Neural progenitor cell (in vitro differentiated cells): ENCODE results near the gene DLGAP5. TPM values are rescaled to one million over a fixed set of nuclear protein-coding genes. Genes with fewer than 3 reads are reported as not detected.
A peak's percentile ranks its signal among the peaks of the same experiment; 100 is the strongest.

Source experiments
- DNase-seq: peaks from one replicate; pipeline ENCODE4 v3.0.0-alpha.2; 2016; ENCODE audit warnings: low spot score
- H2AFZ ChIP-seq: fragments of 200-600 bp; sonication (generic); replicated peaks from 2 replicates; pipeline ENCODE4 v1.6.1; 2016; ENCODE audit warnings: antibody characterized with exemption
- H3F3A ChIP-seq: fragments of 200-600 bp; sonication (generic); 2 replicates; pipeline ENCODE4 v1.6.1; 2016; ENCODE audit warnings: antibody characterized with exemption, low read depth
- H3K27ac ChIP-seq: fragments of 200-600 bp; sonication (generic); 2 replicates; pipeline ENCODE4 v1.5.1; 2016; ENCODE audit warnings: mild to moderate bottlenecking
- H3K27me3 ChIP-seq: fragments of 200-600 bp; sonication (generic); 2 replicates; pipeline ENCODE4 v1.6.1; 2016; ENCODE audit warnings: mild to moderate bottlenecking, moderate library complexity
- H3K36me3 ChIP-seq: fragments of 200-600 bp; sonication (generic); 2 replicates; pipeline ENCODE4 v1.5.1; 2016
- H3K4me1 ChIP-seq: fragments of 200-600 bp; sonication (generic); 2 replicates; pipeline ENCODE4 v1.6.1; 2016; ENCODE audit warnings: mixed run types
- H3K4me2 ChIP-seq: fragments of 200-600 bp; sonication (generic); 2 replicates; pipeline ENCODE4 v1.6.1; 2016
- H3K4me3 ChIP-seq: fragments of 200-600 bp; sonication (generic); 2 replicates; pipeline ENCODE4 v1.5.1; 2016
- H3K79me2 ChIP-seq: fragments of 200-600 bp; sonication (generic); 2 replicates; pipeline ENCODE4 v1.6.1; 2016; ENCODE audit warnings: low read depth
- H3K9ac ChIP-seq: fragments of 200-600 bp; sonication (generic); 2 replicates; pipeline ENCODE4 v1.6.1; 2016
- H3K9me3 ChIP-seq: fragments of 200-600 bp; sonication (generic); 2 replicates; pipeline ENCODE4 v1.5.1; 2016; ENCODE audit warnings: low read depth
- H4K20me1 ChIP-seq: fragments of 200-600 bp; sonication (generic); 2 replicates; pipeline ENCODE4 v1.6.1; 2016; ENCODE audit warnings: low read depth
- H3K27ac Mint-ChIP-seq: 3 replicates; pipeline ENCODE4 v1.8.0; 2021; ENCODE audit warnings: mixed read lengths
- H3K27me3 Mint-ChIP-seq: 2 replicates; pipeline ENCODE4 v1.8.0; 2022; ENCODE audit warnings: low read depth, mild to moderate bottlenecking, inconsistent platforms, moderate library complexity, mixed read lengths; ENCODE audit not compliant: insufficient read depth
- H3K36me3 Mint-ChIP-seq: 3 replicates; pipeline ENCODE4 v1.8.0; 2021; ENCODE audit warnings: mixed read lengths
- H3K4me1 Mint-ChIP-seq: 3 replicates; pipeline ENCODE4 v1.8.0; 2021; ENCODE audit warnings: mixed read lengths
- H3K4me3 Mint-ChIP-seq: 3 replicates; pipeline ENCODE4 v1.8.0; 2021; ENCODE audit warnings: mild to moderate bottlenecking, moderate library complexity, mixed read lengths
- H3K9me3 Mint-ChIP-seq: 3 replicates; pipeline ENCODE4 v1.8.0; 2020; ENCODE audit warnings: mixed read lengths
- EZH2 ChIP-seq: fragments of 200-600 bp; sonication (generic); IDR thresholded peaks from 2 replicates; pipeline ENCODE4 v1.6.1; 2017; ENCODE audit warnings: antibody characterized with exemption, mild to moderate bottlenecking, moderate library complexity
- EZH2phosphoT487 ChIP-seq: fragments of 200-600 bp; sonication (generic); IDR thresholded peaks from 2 replicates; pipeline ENCODE4 v1.6.1; 2017; ENCODE audit warnings: antibody characterized with exemption
- total RNA-seq: library from RNA; depleted of rRNA; stranded (reverse); fragments of >200 nt; gene quantifications from 2 replicates; pipeline ENCODE4 v1.2.3, GENCODE V29; 2015; ENCODE audit warnings: low replicate concordance
- TF ChIP-seq, protein P1 (sequence below): fragments of 200-600 bp; sonication (generic); IDR thresholded peaks from 2 replicates; pipeline ENCODE4 v1.5.1; 2017; ENCODE audit warnings: antibody characterized with exemption, mild to moderate bottlenecking

DLGAP5 gene
- total RNA-seq, 1 donor from 2014 or later: 313 TPM

DNA sequence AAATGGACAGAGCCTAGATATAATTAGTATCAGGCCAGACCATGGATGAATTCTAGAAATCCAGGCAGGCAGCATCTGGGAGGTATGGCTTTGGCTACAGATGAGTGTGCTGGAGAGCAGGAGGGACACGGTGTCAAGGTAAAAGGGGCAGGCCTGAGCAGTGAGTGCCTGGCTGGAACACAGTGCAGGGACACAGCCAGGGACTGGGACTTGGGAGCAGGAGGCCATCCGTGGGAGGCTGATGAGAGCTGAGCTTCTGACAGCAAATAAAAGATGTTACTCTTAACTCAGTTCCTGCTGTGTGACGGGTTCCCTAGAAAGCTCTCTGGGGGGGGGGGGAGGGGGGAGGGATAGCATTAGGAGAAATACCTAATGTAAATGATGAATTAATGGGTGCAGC, 75.9 kb downstream of the DLGAP5 start:
- Mint-ChIP-seq H3K27ac (no peak overlapping the region), H3K9me3 (no peaks in the 10 kb centered on the region), H3K4me3 (no peak overlapping the region), H3K36me3 (no peaks in the 10 kb centered on the region), H3K4me1 (peaks cover 8% of the 10 kb centered on the region), H3K27me3 (peaks cover 7% of the 10 kb centered on the region)
- no peaks in the 10 kb centered on the region for H3K27me3 ChIP-seq
- DNase-seq: no peak
- no peak overlapping the region for H3K4me2 ChIP-seq
- H3K79me2 ChIP-seq: no peaks in the 10 kb centered on the region
- TF ChIP-seq EZH2phosphoT487: no peak
- no peak for TF ChIP-seq EZH2
- TF ChIP-seq, protein P1, sequence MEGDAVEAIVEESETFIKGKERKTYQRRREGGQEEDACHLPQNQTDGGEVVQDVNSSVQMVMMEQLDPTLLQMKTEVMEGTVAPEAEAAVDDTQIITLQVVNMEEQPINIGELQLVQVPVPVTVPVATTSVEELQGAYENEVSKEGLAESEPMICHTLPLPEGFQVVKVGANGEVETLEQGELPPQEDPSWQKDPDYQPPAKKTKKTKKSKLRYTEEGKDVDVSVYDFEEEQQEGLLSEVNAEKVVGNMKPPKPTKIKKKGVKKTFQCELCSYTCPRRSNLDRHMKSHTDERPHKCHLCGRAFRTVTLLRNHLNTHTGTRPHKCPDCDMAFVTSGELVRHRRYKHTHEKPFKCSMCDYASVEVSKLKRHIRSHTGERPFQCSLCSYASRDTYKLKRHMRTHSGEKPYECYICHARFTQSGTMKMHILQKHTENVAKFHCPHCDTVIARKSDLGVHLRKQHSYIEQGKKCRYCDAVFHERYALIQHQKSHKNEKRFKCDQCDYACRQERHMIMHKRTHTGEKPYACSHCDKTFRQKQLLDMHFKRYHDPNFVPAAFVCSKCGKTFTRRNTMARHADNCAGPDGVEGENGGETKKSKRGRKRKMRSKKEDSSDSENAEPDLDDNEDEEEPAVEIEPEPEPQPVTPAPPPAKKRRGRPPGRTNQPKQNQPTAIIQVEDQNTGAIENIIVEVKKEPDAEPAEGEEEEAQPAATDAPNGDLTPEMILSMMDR: no peak
- H3K4me3 ChIP-seq: no peak overlapping the region
- H3K9ac ChIP-seq: no peak overlapping the region
- H2AFZ ChIP-seq: no peak overlapping the region
- no peaks in the 10 kb centered on the region for H3F3A ChIP-seq
- no peaks in the 10 kb centered on the region for H3K4me1 ChIP-seq
- no peaks in the 10 kb centered on the region for H4K20me1 ChIP-seq
- no peak overlapping the region for H3K27ac ChIP-seq
- no peaks in the 10 kb centered on the region for H3K36me3 ChIP-seq
- H3K9me3 ChIP-seq: no peaks in the 10 kb centered on the region

DNA sequence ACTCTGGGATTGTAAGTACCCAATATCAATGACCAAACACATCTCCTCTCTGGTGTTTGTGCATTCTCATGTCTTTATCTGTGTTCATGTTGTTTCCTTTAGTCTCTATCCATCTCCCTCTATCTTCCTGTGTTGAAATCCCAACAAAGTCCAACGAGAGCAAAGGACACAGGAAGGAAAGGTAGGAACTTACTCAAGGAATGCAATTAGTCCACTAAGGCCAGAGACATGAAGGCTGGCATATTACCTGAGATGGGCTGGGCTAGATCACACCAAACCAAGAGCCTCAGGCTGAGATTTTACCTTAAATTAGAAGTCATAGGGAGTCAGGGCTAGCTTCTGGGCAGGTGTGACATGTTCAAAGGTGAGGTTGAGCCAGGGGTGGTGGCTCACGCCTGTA, 76.7 kb downstream of the DLGAP5 start:
- Mint-ChIP-seq H3K9me3 (no peaks in the 10 kb centered on the region), H3K4me1 (peaks cover 8% of the 10 kb centered on the region), H3K27me3 (peaks cover 7% of the 10 kb centered on the region), H3K4me3 (no peak overlapping the region), H3K36me3 (no peaks in the 10 kb centered on the region), H3K27ac (no peak overlapping the region)
- H3F3A ChIP-seq: no peaks in the 10 kb centered on the region
- H3K4me1 ChIP-seq: no peaks in the 10 kb centered on the region
- no peaks in the 10 kb centered on the region for H3K79me2 ChIP-seq
- H3K9me3 ChIP-seq: no peaks in the 10 kb centered on the region
- H3K27ac ChIP-seq: no peak overlapping the region
- DNase-seq: no peak
- TF ChIP-seq EZH2phosphoT487: no peak
- TF ChIP-seq, protein P1: no peak
- TF ChIP-seq EZH2: no peak
- no peak overlapping the region for H3K9ac ChIP-seq
- no peak overlapping the region for H3K4me2 ChIP-seq
- no peak overlapping the region for H2AFZ ChIP-seq
- no peaks in the 10 kb centered on the region for H3K36me3 ChIP-seq
- H3K27me3 ChIP-seq: no peaks in the 10 kb centered on the region
- no peak overlapping the region for H3K4me3 ChIP-seq
- no peaks in the 10 kb centered on the region for H4K20me1 ChIP-seq

DNA sequence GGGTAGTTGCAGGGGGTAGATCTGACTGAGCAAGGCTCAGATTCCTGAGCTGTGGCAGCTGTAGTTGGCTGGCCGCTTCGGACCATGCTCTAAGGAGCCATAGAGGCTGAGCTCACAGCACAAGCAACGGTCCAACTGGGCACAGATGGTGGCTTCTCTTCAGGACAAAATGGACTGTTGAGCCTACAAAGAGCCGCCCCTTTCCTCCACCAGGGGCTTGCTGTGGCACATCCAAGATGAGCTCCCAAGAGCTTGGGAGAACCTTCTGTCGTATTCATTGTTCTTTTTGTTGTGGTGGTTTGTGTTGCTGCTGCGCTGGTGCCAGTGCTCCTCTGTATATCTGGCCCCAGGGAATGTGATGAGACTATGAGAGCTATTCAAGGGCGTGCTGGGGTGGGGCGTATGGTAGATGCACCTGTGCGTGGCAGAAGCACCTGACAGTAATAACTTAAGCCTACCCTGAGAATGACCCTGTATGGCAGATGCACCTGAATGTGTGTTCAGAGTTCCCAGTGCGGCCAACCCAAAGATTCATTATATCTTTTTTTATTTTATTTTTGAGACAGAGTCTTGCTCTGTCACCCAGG, 80.2 kb downstream of the DLGAP5 start:
- H3K27me3 ChIP-seq: no peaks in the 10 kb centered on the region
- H3K4me2 ChIP-seq: no peak overlapping the region
- H4K20me1 ChIP-seq: no peaks in the 10 kb centered on the region
- DNase-seq: no peak
- no peak overlapping the region for H3K9ac ChIP-seq
- no peaks in the 10 kb centered on the region for H3K4me1 ChIP-seq
- H3K79me2 ChIP-seq: no peaks in the 10 kb centered on the region
- H3K9me3 Mint-ChIP-seq: no peaks in the 10 kb centered on the region
- no peak overlapping the region for H3K27ac ChIP-seq
- no peak overlapping the region for H2AFZ ChIP-seq
- H3K36me3 ChIP-seq: no peaks in the 10 kb centered on the region
- H3K4me3 Mint-ChIP-seq: no peak overlapping the region
- TF ChIP-seq, protein P1: no peak
- TF ChIP-seq EZH2: no peak
- TF ChIP-seq EZH2phosphoT487: no peak
- no peak overlapping the region for H3K4me3 ChIP-seq
- no peaks in the 10 kb centered on the region for H3F3A ChIP-seq
- peaks cover 16% of the 10 kb centered on the region for H3K4me1 Mint-ChIP-seq
- peak overlapping the region; percentile 11 for H3K27ac Mint-ChIP-seq
- H3K36me3 Mint-ChIP-seq: peaks cover 1% of the 10 kb centered on the region
- H3K9me3 ChIP-seq: no peaks in the 10 kb centered on the region
- H3K27me3 Mint-ChIP-seq: peaks cover 13% of the 10 kb centered on the region
